ENCODE results near the gene CTSC. TPM values are rescaled to one million over a fixed set of nuclear protein-coding genes. Genes with fewer than 3 reads are reported as not detected.

Gene CTSC
- total RNA-seq, 1 donor from 2014 or later: 149 TPM

DNA sequence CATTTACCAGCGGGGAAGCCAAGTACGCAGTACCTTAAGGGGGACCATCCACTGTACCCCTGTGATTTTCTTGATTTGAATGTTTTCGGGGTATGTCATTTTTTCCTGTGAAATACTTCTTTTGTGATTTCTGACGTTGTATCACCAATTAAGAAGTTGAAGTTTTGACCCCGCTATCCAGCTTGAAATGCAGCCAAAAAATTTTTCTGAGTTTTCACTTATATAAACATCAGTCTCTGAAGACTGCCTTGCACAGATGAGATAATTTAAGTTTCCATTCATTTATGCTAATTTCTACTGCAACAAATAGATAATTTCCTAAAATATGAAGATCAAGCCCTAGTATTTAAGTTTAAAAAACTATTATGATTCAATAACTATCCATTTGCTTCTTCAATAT, 20.0 kb downstream of the CTSC start:
- DNase-seq (ENCODE audit: low spot score): no peak

DNA sequence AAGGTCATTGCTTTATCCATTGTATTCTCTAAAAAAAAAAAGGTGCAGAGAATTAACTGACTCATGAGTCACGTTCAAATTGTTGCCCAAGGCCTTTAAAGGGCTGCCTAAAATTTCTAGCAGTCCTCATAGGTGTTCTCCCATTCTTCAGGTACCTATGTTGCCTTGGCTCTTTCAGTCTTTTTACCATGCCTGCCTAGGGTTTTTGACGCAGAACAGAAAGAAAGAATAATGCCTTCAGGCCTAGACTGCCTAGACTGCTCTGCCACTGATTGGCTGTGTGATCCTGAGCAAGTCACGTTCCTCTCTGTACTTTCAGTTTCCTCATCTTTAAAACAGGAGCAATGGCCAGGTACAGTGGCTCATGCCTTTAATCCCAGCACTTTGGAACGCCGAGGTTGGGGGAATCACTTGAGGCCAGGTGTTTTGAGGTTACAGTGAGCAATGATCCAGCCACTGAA, 21.5 kb downstream of the CTSC start:
- no peak for DNase-seq (ENCODE audit: low spot score)

DNA sequence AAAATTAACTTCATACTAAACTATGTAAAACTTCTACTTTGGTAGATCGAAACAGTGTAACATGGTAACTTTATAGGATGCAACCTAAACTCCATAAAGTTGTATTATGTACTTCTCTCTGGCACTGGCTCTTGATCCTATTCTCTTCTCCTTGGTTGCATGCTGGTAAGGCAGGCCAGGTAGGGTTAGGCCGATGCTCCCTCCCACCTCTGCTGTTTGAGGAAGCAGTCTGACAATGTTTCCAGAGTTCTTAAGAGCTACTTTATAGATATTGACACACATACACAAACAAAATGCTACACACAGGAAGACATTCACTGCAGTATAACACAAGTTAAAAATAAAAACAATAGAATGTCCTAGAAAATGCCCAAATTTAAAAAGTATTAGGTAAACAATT, 22.5 kb downstream of the CTSC start:
- DNase-seq (ENCODE audit: low spot score): no peak

DNA sequence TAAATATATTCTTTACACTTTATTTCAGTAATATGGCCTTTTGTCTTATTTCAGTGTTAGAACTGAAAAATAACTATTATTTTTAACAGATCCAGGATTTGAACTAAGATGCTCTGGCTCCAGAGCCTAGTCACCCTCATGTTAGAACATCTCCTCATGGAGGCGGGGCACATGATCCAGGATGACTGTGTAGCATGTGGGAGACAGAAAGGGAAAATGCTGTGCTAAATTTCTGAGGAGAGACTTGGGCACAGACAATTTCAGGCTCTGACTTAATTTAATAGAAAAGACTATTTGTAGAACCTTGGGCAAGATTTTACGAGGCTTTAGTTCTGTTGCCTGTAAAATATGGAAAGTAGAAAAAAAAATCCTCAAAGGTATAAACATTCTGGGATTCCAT, 24.1 kb downstream of the CTSC start:
- DNase-seq (ENCODE audit: low spot score): no peak

DNA sequence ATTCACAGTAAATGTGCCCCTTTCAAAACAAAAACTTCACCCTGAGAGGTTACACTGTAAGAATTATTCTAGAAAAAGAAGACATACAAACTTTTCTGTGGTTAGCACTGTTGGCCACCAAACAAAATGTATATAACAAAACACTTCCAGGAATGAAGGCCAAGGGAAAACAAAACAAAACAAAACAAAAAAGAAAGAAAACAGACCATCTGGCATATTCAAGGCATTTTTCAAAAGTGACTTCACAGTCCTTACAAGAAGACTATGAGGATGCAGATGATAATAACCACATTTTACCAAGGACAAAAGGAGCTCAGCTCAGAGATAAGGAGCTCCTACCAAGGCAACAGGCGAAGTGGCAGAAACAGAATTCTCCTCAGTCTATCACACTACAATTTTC, 24.9 kb downstream of the CTSC start:
- DNase-seq (ENCODE audit: low spot score): no peak

DNA sequence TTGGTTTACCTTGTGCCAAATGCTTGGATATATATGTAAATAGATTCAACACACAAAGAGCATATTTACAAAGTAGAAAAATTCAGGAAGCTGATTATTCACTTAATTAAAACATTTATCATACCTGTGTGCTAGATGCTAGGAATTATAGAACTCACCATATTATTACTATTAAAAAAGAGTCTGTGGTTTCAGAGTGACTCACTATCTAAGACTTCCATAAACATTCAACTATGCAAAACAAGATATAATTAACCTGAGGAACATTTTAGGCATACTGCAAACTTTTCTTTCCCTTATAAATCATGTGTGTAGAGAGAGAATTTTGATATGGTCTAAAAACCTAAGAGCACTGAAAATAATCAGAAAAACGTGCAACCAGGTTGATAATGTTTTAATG, 27.3 kb downstream of the CTSC start:
- no peak for DNase-seq (ENCODE audit: low spot score)

DNA sequence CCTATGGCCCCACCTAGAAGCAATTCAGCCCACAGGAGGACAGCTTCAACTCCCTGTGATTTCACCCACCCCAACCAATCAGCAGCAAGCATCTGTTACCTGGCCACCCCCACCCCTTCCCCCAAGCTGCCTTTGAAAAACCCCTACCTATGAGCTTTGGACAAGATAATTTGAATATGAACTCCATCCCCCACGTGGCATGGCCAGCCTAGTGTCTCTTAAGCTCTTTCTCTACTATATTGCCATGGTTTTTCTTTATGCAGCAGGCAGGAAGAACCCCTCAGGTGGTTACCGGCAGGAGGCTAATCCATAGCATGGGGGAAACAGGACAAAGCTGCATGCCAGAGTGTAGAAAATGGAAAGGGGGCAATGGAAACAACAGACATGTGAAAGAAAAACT, 29.0 kb downstream of the CTSC start:
- no peak for DNase-seq (ENCODE audit: low spot score)

DNA sequence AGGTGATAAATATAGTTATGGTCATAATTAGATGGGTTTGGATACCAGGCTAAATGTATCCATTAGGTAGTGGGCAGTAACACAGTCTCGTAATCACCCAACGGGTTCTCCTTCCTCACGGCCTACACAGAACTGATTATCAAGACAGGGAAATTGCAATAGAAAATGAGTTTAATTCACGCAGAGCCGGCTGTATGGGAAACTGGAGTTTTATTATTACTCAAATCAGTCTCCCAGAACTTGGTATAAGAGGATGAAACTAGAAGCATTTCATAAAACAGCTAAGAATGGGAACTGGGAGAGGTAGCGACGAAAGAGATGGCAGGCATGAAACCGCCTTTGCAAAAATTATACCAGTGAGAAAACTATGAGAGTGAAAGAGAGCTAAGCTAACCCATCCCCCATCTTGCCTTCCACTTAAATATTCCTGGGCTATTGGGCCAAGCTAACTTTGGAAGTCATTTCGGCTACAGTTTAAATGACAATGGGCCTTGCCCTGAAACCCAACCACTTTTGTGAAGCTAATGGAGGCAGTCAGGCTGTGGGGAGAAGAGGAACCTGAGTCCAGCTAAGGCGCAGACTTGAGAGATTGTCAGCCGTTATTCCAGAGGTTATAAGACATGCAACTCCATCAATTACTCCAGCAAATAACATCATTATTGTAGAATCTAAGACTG, 29.6 kb downstream of the CTSC start:
- DNase-seq (ENCODE audit: low spot score): no peak

DNA sequence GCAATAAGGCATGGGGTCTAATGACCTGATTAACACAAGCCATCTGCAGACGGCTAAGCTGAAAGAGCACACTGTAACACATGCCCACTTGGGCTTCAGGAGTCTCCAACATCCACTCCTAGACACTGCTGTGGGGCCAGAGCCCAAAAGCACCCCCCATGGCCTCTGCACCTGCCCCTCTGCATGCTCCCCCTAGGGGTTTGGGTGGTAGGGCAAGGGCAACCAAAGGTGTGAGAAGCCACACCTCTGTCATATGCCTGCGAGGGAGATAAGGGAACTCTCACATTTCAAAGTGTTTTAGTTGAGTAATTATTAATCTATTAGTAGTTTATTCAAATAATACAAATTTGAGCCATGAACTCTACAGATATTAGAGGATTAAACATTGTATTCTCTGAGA, 30.8 kb downstream of the CTSC start:
- no peak for DNase-seq (ENCODE audit: low spot score)

DNA sequence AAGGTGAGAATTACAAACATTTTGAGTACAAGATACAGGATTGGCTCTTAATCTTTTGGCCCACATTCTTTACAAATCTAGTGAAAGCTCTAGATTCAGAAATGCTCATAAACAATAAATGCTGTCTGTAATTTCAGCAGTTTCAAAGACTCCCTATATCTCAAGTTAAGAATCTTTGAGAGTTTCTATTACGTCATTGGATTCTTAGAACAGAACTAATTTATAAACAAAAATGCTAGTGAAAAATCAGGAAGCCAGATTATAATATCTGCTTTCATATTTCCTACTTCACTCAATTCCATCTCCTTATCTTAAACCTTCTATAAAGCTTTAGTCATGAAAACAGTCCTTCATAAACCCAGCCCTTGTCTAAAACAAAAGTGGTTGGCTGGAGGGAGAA, 32.1 kb downstream of the CTSC start:
- DNase-seq (ENCODE audit: low spot score): no peak

DNA sequence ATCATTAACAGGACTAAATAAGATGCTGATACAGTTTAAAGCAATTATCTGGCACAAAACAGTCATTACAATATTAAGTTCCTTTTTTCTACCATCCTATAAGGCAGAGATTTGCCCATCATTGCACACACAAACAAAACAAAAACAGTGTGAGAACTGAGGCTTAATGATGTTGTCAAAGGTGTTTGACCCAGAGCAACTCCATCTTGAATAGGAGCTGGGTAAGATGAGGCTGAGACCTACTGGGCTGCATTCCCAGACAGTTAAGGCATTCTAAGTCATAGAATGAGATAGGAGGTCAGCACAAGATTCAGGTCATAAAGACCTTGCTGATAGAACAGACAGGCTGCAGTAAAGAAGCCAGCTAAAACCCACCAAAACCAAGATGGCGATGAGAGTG, 33.2 kb downstream of the CTSC start:
- DNase-seq (ENCODE audit: low spot score): no peak

DNA sequence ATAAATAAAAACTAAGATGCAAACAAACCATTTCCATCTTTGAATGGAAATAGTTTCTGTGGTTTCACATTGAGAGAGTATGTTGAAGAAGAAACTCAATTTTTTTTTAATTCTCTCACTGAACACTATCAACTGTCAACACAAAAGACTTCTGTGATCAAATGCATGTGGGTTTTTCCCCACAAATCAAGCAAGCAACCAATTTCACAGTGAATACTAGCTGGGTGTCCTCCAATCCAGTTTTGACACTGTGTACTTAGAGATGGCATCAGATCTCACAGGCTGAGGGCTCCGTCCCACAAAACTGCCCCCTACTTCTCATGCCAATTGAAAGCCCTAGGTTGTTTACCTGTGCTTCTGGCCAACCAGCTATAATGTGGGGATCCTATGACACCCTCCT, 34.5 kb downstream of the CTSC start:
- DNase-seq (ENCODE audit: low spot score): no peak

DNA sequence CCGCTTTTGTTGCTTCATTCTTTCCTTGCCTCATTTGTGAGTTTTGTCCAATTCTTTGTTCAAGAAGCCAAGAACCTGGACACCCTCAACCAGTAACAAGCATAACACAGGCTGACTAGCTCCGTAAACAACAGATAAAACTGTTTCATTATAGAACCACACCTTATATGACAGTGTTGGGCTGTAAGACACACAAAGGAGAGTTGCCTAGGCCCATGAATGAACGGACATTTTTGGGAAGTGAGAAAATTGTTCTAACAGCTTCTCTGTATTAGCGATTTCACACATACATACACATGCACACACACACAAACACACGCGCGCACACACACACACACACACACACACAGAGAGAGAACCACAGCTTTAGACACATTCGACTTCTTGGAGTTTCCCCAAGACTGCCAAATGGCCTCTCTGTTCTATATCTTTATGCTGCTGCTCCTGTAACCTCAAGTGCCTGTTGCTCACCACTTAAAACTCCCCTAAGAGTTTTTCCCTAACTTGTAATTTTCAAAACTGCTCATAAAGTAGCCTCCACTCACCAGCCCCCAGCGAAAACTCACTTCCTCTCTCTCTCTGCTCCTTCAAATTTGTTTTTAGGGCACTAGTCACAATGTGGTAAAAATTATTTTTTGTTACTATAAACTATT, 35.9 kb downstream of the CTSC start:
- DNase-seq (ENCODE audit: low spot score): no peak

DNA sequence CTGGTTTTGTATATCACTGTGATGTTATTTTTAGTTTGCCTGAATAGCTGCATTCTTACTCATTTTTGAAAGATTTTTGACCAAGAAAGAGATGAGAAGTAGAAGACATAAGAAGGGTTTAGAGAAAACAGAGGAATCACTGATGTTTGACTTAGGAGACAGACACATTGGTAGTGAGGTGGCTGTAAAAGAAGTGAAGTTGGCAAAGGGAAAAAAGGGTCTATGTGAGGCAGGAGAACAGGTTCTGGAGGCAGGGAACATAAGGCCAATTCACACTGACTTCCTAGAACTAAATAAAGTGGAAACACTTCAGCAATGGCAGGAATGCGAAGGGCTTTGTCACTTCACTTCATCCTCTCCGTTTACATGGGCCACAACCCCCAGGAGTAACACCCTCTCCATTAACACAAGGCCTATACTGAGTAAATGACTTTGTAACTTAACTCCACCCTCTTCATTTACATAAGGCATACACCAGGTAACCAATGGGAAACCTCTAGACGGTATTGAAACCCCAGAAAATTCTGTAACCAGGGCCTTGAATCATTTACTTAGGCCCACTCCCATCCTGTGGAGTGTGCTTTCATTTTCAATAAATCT, 36.5 kb downstream of the CTSC start:
- DNase-seq (ENCODE audit: low spot score): no peak

DNA sequence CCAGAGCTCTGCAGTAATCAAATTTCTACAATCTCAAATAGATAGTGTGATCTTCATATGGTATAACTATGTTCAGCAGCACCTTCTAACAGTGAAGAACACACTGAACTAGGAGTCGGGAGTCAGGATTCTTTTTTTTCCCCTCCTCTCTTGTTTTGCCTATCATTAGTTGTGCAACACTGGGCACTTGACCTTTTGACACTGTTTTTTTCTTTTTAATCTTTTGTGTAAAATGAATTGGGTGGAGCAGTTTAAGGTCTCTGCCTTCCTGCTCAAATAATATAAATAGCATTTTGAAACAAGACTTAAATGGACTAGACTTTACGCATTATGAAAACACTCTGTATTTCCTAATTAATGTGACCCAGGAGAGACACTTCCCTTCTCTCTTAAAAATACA, 39.7 kb downstream of the CTSC start:
- DNase-seq (ENCODE audit: low spot score): no peak

DNA sequence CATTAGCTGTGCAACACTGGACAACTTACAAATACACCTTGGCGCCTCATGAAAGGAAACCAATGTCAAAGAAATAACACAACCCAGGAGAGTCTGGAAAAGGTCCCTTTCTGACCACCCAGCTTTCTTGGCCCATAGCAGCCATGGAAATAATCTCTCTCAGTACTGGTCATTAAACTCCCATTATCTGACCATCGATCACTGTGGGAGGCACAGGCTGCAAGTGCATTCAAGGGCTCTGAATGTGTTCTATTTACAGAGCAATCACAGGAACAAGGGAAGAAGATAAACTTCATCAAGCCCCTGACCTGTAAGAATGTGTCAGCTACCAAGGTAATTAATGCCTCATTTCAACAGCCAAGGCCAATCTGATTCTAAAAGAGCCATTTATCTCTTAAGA, 40.1 kb downstream of the CTSC start:
- DNase-seq (ENCODE audit: low spot score): no peak

DNA sequence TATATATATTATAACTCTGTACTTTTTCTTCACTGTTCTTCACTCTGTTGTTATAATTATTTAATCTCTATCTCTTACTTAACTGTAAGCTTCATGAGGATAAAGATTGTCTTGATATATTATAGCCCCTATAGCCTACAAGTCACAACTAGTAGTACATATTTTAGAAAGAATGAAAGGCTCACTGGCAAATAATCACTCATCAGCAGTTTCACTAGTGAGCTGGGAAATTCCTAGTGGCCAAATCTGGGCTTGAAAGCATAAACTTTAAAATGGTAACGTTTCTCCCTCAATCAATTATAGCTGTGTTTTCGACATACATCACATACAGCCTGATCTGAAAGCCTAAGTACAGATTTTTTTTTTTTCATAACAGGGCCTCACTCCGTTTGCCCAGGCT, 42.5 kb downstream of the CTSC start:
- no peak for DNase-seq (ENCODE audit: low spot score)

DNA sequence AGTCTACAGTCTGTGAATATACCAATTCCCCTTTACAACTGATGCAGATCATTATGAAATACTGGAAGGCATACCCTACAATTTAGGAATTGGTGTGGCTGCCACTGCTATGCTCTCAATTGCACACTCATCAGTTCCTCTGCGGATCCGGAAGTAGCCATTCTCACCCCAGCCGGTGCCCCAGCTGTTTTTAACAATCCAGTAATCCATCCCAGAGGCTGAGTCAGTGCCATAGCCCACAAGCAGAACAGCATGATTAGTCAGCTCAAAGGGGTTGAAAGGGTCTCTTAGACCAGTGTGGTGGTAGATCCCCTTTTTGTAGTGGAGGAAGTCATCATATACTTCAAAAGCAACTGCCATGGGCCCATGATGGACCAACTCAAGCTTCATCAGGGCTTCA, 43.6 kb downstream of the CTSC start:
- no peak for DNase-seq (ENCODE audit: low spot score)

DNA sequence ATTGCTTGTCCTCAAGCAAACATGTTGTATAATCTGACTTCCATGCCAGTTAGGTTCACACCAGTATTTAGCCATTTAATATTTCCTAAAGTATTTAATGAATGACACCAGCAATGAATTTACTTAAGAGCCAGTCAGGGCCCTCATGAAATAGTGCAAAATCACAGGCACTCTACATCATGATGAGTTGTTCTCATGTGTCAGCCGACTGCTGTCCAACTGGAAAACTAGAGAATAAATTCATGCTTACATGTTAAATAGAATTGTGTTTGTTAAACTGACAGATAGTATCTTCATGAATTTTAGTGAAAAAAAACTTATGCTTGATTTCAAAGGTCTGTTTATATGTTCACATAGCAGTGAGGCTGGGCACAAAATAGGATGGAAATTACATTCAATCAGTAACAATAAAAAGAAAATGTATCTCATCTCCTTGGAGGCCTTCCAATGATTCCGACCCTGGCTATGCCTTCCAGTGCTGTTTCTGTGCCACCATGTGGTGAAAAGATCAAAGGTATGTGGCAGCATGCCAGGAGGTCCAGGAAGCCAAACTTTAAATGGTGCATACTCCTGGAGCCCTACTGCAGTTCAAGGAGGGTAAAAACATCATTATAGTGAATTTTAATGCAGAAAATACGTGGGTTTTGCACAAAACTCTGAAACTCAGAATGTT, 45.2 kb downstream of the CTSC start:
- peak; percentile 74 for DNase-seq (ENCODE audit: low spot score)

DNA sequence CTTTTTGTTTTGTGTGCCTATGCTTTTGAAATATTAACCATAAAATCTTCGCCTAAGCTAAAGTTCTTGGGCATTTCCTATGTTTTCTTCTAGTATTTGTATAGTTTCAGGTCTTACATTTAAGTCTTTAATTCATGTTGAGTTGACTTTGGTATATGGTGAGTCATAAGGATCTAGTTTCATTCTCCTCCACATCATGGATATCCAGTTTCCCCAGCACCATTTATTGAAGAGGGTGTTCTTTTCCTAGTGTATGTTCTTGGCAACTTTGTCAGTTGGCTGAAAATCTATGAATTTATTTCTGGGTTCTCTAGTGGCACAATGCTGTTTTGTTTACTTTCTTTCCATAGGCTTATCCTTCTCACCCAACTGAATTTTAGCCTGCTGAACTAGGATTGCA, 49.0 kb downstream of the CTSC start:
- DNase-seq (ENCODE audit: low spot score): no peak

DNA sequence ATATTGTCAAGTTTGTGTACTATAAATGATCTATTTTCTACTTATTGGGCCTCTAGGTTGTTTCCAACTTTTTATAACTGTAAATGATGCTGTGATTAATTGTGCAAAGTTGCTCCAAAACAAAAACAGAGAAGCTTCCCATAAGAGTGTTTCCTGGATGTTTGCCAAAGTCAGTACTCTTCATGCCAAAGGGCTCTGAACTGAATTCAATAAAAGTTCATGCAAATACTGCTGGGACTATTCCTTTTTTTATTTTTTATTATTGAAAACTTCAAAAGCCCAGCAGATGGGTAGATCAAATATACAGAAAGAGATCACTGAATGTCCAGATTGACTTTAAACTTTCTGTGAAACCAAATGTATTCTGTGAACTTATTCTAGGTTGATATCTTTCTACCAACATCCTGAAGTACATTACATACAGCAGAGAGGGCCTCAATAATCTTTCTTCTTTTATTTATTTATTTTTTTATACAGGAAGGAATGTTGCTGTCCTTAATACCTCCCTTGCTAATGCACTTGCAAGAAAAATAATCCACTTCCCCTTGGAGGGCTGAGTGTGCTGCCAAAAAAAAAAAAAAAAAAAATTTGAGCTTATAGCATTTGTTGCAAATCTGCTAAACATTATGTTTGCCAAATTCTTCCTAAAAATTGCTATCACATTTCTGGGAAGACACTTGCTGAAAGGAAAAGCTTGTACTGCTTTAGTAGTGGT, 53.0 kb downstream of the CTSC start:
- DNase-seq (ENCODE audit: low spot score): no peak

Measured in mucosa of gallbladder (tissue), 1 donor.